Measurements from ENCODE around the gene FCHSD2.

FCHSD2 gene

DNA sequence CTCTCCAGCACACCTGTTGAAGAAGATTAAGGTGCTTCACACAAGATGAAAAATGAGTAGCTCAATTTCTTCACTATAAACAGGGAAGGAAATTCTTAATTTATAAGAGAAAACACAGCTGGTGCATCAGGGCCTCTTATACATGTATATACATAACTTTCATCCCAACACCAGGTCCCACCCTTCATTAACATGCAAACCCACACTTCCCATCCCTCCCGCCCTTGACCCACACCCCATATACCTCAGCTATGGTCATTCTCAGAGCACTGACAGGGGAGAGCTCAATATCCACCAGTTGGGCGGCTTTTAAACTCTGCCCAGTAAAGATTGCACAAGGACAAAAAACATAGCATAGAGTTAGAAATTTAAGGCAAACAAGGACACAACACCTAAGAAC is 242.1 kb downstream of the FCHSD2 start:
- POLR2A ChIA-PET: no interaction called here
- TF ChIP-seq, protein P1, sequence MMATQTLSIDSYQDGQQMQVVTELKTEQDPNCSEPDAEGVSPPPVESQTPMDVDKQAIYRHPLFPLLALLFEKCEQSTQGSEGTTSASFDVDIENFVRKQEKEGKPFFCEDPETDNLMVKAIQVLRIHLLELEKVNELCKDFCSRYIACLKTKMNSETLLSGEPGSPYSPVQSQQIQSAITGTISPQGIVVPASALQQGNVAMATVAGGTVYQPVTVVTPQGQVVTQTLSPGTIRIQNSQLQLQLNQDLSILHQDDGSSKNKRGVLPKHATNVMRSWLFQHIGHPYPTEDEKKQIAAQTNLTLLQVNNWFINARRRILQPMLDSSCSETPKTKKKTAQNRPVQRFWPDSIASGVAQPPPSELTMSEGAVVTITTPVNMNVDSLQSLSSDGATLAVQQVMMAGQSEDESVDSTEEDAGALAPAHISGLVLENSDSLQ (IDR thresholded peaks at IDR 0.05): no peak
- CTCF ChIA-PET: no interaction called here
- no peak for DNase-seq (ENCODE audit: extremely low spot score)

DNA sequence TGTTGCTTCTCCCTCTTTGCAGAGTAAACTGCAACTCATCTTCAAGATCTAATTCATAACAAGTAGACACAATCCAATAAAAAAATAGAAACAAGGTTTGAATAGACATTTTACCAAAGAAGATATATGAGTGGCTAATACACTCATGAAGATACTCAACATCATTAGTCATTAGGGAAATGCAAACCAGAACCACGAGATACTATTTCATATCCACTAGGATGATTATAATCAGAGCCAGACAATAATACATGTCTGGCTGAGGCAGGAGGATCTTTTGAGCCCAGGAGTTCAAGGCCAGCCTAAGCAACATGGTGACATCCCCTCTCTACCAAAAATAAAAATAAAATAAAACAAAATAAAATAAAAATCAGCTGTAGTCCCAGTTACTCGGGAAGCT is 242.9 kb downstream of the FCHSD2 start:
- POLR2A ChIA-PET: no interaction called here
- TF ChIP-seq BHLHE40 (IDR thresholded peaks at IDR 0.05; ENCODE audit: borderline replicate concordance): no peak
- TF ChIP-seq FOXK2 (IDR thresholded peaks at IDR 0.05): no peak
- TF ChIP-seq TARDBP (IDR thresholded peaks at IDR 0.05): no peak
- TF ChIP-seq ELF4 (IDR thresholded peaks at IDR 0.05): no peak
- no peak for TF ChIP-seq FOXM1 (IDR thresholded peaks at IDR 0.05; ENCODE audit: borderline replicate concordance)
- TF ChIP-seq ARNT (IDR thresholded peaks at IDR 0.05): no peak
- TF ChIP-seq, protein P1 (IDR thresholded peaks at IDR 0.05): no peak
- TF ChIP-seq LEF1 (IDR thresholded peaks at IDR 0.05; ENCODE audit: borderline replicate concordance): no peak
- TF ChIP-seq SUZ12 (IDR thresholded peaks at IDR 0.05): no peak
- TF ChIP-seq FOXA1 (IDR thresholded peaks at IDR 0.05): no peak
- TF ChIP-seq L3MBTL2 (conservative IDR thresholded peaks at IDR 0.05): no peak
- TF ChIP-seq ZNF384 (IDR thresholded peaks at IDR 0.05): no peak
- no peak for TF ChIP-seq NFRKB (IDR thresholded peaks at IDR 0.05)
- TF ChIP-seq CTBP1 (IDR thresholded peaks at IDR 0.05; ENCODE audit: borderline replicate concordance): no peak
- TF ChIP-seq SP1 (IDR thresholded peaks at IDR 0.05): no peak
- TF ChIP-seq HDGF (IDR thresholded peaks at IDR 0.05; ENCODE audit: borderline replicate concordance): no peak
- DNase-seq (ENCODE audit: extremely low spot score): no peak
- CTCF ChIA-PET: no interaction called here

DNA sequence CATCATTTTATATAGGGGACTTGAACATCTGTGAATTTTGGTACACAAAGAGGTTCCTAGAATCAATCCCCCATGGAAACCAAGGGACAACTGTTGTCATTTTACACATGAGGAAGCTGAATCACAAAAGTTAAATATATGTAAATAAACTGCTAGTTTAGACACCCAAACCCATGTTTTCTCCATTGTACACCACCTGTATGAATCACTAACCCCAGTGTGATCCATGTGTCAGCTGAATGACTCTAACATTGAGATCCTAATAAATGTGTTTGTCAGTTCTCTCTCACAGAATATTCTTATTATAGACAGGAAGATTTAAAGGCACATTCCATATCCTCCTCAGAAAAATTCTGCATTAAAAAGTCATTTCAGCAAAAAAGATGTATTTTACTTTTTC is 244.6 kb downstream of the FCHSD2 start:
- ChIA-PET CTCF (no interaction called here), POLR2A (no interaction called here)
- TF ChIP-seq ARNT (IDR thresholded peaks at IDR 0.05) (no peak), SUZ12 (IDR thresholded peaks at IDR 0.05) (no peak), LEF1 (IDR thresholded peaks at IDR 0.05; ENCODE audit: borderline replicate concordance) (no peak), ELF4 (IDR thresholded peaks at IDR 0.05) (no peak), HDGF (IDR thresholded peaks at IDR 0.05; ENCODE audit: borderline replicate concordance) (no peak), ZNF384 (IDR thresholded peaks at IDR 0.05) (no peak), BHLHE40 (IDR thresholded peaks at IDR 0.05; ENCODE audit: borderline replicate concordance) (no peak), FOXA1 (IDR thresholded peaks at IDR 0.05) (no peak), NFRKB (IDR thresholded peaks at IDR 0.05) (no peak), TARDBP (IDR thresholded peaks at IDR 0.05) (no peak), SP1 (IDR thresholded peaks at IDR 0.05) (no peak), CTBP1 (IDR thresholded peaks at IDR 0.05; ENCODE audit: borderline replicate concordance) (no peak), FOXK2 (IDR thresholded peaks at IDR 0.05) (no peak)
- TF ChIP-seq, protein P1 (IDR thresholded peaks at IDR 0.05): no peak
- no peak for DNase-seq (ENCODE audit: extremely low spot score)

DNA sequence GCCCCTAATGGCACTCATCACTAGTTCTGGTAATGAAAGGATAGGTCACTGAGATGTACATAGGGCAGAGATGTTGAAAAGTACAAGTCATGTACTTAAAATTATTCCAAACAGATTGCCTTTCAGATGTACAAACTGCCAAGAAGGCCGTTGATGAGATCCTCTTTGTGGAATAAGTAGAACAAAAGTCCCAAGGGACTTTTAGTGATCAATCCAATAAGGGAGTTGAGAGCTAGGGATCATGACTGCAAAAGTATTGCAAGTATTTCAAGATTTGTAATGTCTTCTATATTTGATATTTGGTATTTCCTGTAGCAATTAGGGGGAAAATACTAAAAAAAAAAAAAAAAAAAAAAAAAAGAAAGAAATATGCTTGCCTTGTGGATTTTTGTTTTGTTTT is 245.7 kb downstream of the FCHSD2 start:
- TF ChIP-seq HDGF (IDR thresholded peaks at IDR 0.05; ENCODE audit: borderline replicate concordance) (no peak), TARDBP (IDR thresholded peaks at IDR 0.05) (no peak), L3MBTL2 (conservative IDR thresholded peaks at IDR 0.05) (no peak), ELF4 (IDR thresholded peaks at IDR 0.05) (no peak), LEF1 (IDR thresholded peaks at IDR 0.05; ENCODE audit: borderline replicate concordance) (no peak)
- TF ChIP-seq, protein P1 (IDR thresholded peaks at IDR 0.05): no peak
- ChIA-PET CTCF (no interaction called here), POLR2A (no interaction called here)
- DNase-seq (ENCODE audit: extremely low spot score): no peak

DNA sequence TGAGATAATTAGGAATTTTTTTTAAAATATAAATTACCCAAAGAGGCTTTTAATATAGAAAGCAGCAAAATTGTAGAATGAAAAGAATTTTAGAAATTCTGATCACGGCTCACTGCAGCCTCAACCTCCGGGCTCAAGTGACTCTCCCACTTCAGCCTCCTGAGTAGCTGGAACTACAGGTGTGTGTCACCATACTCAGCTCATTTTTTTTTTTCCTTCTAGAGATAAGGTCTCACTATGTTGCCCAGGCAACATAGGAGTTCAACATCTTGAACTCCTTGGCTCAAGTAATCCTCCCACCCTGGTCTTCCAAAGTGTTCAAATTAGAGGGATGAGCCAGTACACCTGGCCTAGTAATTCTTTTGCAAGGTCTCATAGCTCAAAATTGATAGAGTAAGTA is 251.2 kb downstream of the FCHSD2 start:
- no peak for TF ChIP-seq FOXM1 (IDR thresholded peaks at IDR 0.05; ENCODE audit: borderline replicate concordance)
- TF ChIP-seq, protein P1 (IDR thresholded peaks at IDR 0.05): no peak
- no peak for TF ChIP-seq FOXA1 (IDR thresholded peaks at IDR 0.05)
- no peak for TF ChIP-seq ZNF384 (IDR thresholded peaks at IDR 0.05)
- TF ChIP-seq SUZ12 (IDR thresholded peaks at IDR 0.05): no peak
- TF ChIP-seq FOXK2 (IDR thresholded peaks at IDR 0.05): no peak
- no peak for TF ChIP-seq LEF1 (IDR thresholded peaks at IDR 0.05; ENCODE audit: borderline replicate concordance)
- ChIA-PET CTCF (interaction anchor here (0.6 kb wide), 1 partner anchor 1813 kb away, joined by 3 read pairs; no protein-coding TSS in a partner anchor), POLR2A (interaction anchor here (0.8 to 1.2 kb wide), 2 partner anchors 11 to 251 kb away, joined by 3 read pairs; partner anchors contain the start of gene FCHSD2)

DNA sequence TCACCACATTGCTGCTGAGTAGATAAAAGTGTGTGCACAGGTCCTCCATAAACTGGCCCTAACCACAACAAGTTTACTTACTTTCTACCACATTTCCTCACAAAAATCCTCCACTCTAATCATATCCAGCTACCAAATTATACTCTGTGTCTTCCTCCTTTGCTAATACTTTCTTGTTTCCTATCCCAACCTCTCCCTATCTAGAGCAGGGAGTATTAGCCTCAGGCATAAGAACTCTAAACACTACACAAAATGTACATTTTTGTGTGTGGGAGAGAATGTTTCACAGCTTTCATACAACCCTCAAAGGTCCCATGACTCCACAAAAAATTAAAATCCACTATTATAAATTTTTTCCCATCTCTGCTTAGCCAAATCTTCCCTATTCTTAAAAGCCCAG is 255.5 kb downstream of the FCHSD2 start:
- TF ChIP-seq FOXM1 (IDR thresholded peaks at IDR 0.05; ENCODE audit: borderline replicate concordance) (no peak), CTBP1 (IDR thresholded peaks at IDR 0.05; ENCODE audit: borderline replicate concordance) (no peak), NFRKB (IDR thresholded peaks at IDR 0.05) (no peak), ZNF384 (IDR thresholded peaks at IDR 0.05) (no peak), TARDBP (IDR thresholded peaks at IDR 0.05) (no peak), LEF1 (IDR thresholded peaks at IDR 0.05; ENCODE audit: borderline replicate concordance) (no peak)
- no peak for DNase-seq (ENCODE audit: extremely low spot score)
- CTCF ChIA-PET: no interaction called here
- POLR2A ChIA-PET: no interaction called here

More for the DNA sequence above, 251.2 kb downstream of the FCHSD2 start:
- no peak for DNase-seq (ENCODE audit: extremely low spot score)
